HG03575 (cell line): ENCODE measurements around the gene LCP2.

Source experiments
- ATAC-seq: cut with Tn5 transposase; IDR thresholded peaks from one replicate; pipeline ENCODE4 v1.9.1; 2021; ENCODE audit not compliant: unreplicated experiment, insufficient number of reproducible peaks, low FRiP score; ENCODE audit errors: extremely low read depth

Gene LCP2

GRCh38 chr5:170319301-170319700 lies 21.7 kb upstream of the LCP2 start:
- ATAC-seq = no peak

- no peak for ATAC-seq
These were observed 19.9 kb upstream of the LCP2 start for GRCh38 chr5:170317499-170317898.

- ATAC-seq = no peak
These were observed 19.4 kb upstream of the LCP2 start for GRCh38 chr5:170316937-170317336.

- no peak for ATAC-seq
These were observed 17.6 kb upstream of the LCP2 start for GRCh38 chr5:170315154-170315553.

- no peak for ATAC-seq
These were observed 17.0 kb upstream of the LCP2 start for GRCh38 chr5:170314541-170315095.

GRCh38 chr5:170313816-170314215 lies 16.2 kb upstream of the LCP2 start:
- no peak for ATAC-seq

GRCh38 chr5:170313344-170313743 lies 15.8 kb upstream of the LCP2 start:
- no peak for ATAC-seq

GRCh38 chr5:170312666-170313065 lies 15.1 kb upstream of the LCP2 start:
- no peak for ATAC-seq

- ATAC-seq = no peak
These were observed 14.7 kb upstream of the LCP2 start for GRCh38 chr5:170312301-170312595.

- ATAC-seq = no peak
These were observed 14.1 kb upstream of the LCP2 start for GRCh38 chr5:170311511-170312300.

GRCh38 chr5:170310256-170310926 lies 12.8 kb upstream of the LCP2 start:
- ATAC-seq = no peak

- no peak for ATAC-seq
These were observed 11.1 kb upstream of the LCP2 start for GRCh38 chr5:170308686-170309085.

GRCh38 chr5:170307575-170308465 lies 10.2 kb upstream of the LCP2 start:
- ATAC-seq = no peak

GRCh38 chr5:170306381-170306831 lies 8.8 kb upstream of the LCP2 start:
- peak; percentile 65 for ATAC-seq

GRCh38 chr5:170305646-170306025 lies 8.1 kb upstream of the LCP2 start:
- ATAC-seq = no peak

- no peak for ATAC-seq
These were observed 7.6 kb upstream of the LCP2 start for GRCh38 chr5:170305016-170305645.

GRCh38 chr5:170303549-170303948 lies 6.0 kb upstream of the LCP2 start:
- no peak for ATAC-seq

GRCh38 chr5:170302653-170303501 lies 5.3 kb upstream of the LCP2 start:
- peak; percentile 40 for ATAC-seq
